ENCODE data around the gene TGFBR1. TPM values are rescaled to one million over a fixed set of nuclear protein-coding genes. Genes with fewer than 3 reads are reported as not detected.
"Not testable (repeated sequence)": the region's sequence is repeated elsewhere in the genome, so short reads cannot be mapped to it uniquely, and the experiment has no call there.

The TGFBR1 gene
- total RNA-seq, 1 donor from 2014 or later, result 138 TPM

- peaks cover 3% of the 10 kb centered on the region for H3K4me1 Mint-ChIP-seq
- Histone ChIP-seq H3F3A (ENCODE audit: low read depth) (peaks cover 16% of the 10 kb centered on the region), H3K9ac (no peak overlapping the region), H4K20me1 (ENCODE audit: low read depth) (no peaks in the 10 kb centered on the region), H3K4me3 (no peak overlapping the region), H3K27me3 (no peaks in the 10 kb centered on the region), H2AFZ (replicated peaks) (no peak overlapping the region), H3K36me3 (no peaks in the 10 kb centered on the region), H3K27ac (no peak overlapping the region), H3K79me2 (ENCODE audit: low read depth) (no peaks in the 10 kb centered on the region), H3K9me3 (ENCODE audit: low read depth) (no peaks in the 10 kb centered on the region), H3K4me1 (peaks cover 10% of the 10 kb centered on the region), H3K4me2 (no peak overlapping the region)
- TF ChIP-seq EZH2phosphoT487 (IDR thresholded peaks at IDR 0.05), result no peak
- TF ChIP-seq EZH2 (IDR thresholded peaks at IDR 0.05), result no peak
- TF ChIP-seq CTCF (IDR thresholded peaks at IDR 0.05), result no peak
- peaks cover 1% of the 10 kb centered on the region for H3K36me3 Mint-ChIP-seq
- no peak overlapping the region for H3K4me3 Mint-ChIP-seq
- peaks cover 2% of the 10 kb centered on the region for H3K27me3 Mint-ChIP-seq (ENCODE audit: insufficient read depth, low read depth)
- peaks cover 2% of the 10 kb centered on the region for H3K9me3 Mint-ChIP-seq
- no peak overlapping the region for H3K27ac Mint-ChIP-seq
- no peak for DNase-seq (ENCODE audit: low spot score)
Observed at GRCh38 chr9:99193466-99193821, 88.5 kb downstream of the TGFBR1 start.

DNA sequence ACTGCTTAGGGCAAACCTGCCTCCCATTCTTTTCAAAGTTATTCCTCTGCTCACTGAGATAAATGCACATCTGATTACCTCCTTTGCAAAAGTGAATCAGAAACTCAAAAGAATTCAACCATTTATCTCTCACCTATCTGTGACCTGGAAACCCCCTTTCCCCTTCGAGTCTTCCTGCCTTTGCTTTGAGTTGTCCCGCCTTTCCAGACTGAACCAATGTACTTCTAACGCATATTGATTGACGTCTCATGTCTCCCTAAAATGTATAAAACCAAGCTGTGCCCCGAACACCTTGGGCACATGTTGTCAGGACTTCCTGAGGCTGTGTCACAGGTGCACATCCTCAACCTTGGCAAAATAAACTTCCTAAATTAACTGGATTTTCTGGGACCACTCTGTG lies 91.6 kb downstream of the TGFBR1 start:
- peaks cover 16% of the 10 kb centered on the region for H3F3A ChIP-seq (ENCODE audit: low read depth)
- not testable (repeated sequence) for H3K27ac Mint-ChIP-seq; H3K4me3 ChIP-seq; H3K4me1 Mint-ChIP-seq; H4K20me1 ChIP-seq (ENCODE audit: low read depth); H3K36me3 Mint-ChIP-seq; H3K27me3 ChIP-seq; DNase-seq (ENCODE audit: low spot score); H3K9ac ChIP-seq; H2AFZ ChIP-seq (replicated peaks); H3K4me2 ChIP-seq; H3K27ac ChIP-seq; H3K9me3 Mint-ChIP-seq; H3K9me3 ChIP-seq (ENCODE audit: low read depth); H3K36me3 ChIP-seq; H3K4me3 Mint-ChIP-seq; H3K27me3 Mint-ChIP-seq (ENCODE audit: insufficient read depth, low read depth); H3K79me2 ChIP-seq (ENCODE audit: low read depth)
- peaks cover 14% of the 10 kb centered on the region for H3K4me1 ChIP-seq

DNA sequence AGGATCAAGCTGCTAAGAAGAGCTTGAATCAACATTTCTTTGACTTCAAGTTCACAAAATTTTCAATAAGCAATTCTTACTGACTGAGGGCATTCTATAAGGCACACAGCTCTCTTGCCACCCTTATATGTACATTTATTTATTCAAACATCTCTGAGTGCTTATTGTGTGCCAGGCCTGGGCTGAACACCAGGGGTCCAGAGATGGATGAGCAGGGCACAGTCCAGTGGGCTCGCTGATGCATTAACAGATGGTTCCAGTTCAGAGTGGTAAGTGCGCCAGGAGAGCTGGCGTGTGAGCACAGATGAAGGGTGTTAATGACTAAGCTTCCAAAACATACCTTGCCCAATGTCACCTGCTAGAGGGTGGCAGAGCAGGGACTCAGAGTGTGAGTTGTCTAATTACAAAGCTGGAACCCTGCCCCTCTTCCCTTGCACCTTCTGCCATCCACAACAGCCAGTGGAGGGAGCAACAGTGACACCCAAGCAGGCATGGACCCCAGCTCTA lies 92.3 kb downstream of the TGFBR1 start:
- H3K4me3 ChIP-seq, result no peak overlapping the region
- no peaks in the 10 kb centered on the region for H3K9me3 ChIP-seq (ENCODE audit: low read depth)
- TF ChIP-seq EZH2phosphoT487 (IDR thresholded peaks at IDR 0.05) (no peak), CTCF (IDR thresholded peaks at IDR 0.05) (no peak), EZH2 (IDR thresholded peaks at IDR 0.05) (no peak)
- H3K4me1 ChIP-seq, result peaks cover 16% of the 10 kb centered on the region
- H3K27ac ChIP-seq, result no peak overlapping the region
- H3K27me3 ChIP-seq, result no peaks in the 10 kb centered on the region
- H3K4me2 ChIP-seq, result no peak overlapping the region
- no peaks in the 10 kb centered on the region for H3K36me3 ChIP-seq
- H3K79me2 ChIP-seq (ENCODE audit: low read depth), result no peaks in the 10 kb centered on the region
- H3K4me1 Mint-ChIP-seq, result peaks cover 3% of the 10 kb centered on the region
- no peaks in the 10 kb centered on the region for H4K20me1 ChIP-seq (ENCODE audit: low read depth)
- no peaks in the 10 kb centered on the region for H3K27me3 Mint-ChIP-seq (ENCODE audit: insufficient read depth, low read depth)
- peaks cover 1% of the 10 kb centered on the region for H3K36me3 Mint-ChIP-seq
- H3K27ac Mint-ChIP-seq, result no peak overlapping the region
- no peak for DNase-seq (ENCODE audit: low spot score)
- H3K4me3 Mint-ChIP-seq, result no peak overlapping the region
- peaks cover 16% of the 10 kb centered on the region for H3F3A ChIP-seq (ENCODE audit: low read depth)
- H3K9me3 Mint-ChIP-seq, result peaks cover 2% of the 10 kb centered on the region
- H3K9ac ChIP-seq, result no peak overlapping the region
- no peak overlapping the region for H2AFZ ChIP-seq (replicated peaks)

GRCh38 chr9:99197987-99198386 lies 93.1 kb downstream of the TGFBR1 start:
- H3K27me3 ChIP-seq, result no peaks in the 10 kb centered on the region
- H3K4me3 Mint-ChIP-seq, result no peak overlapping the region
- no peaks in the 10 kb centered on the region for H4K20me1 ChIP-seq (ENCODE audit: low read depth)
- no peaks in the 10 kb centered on the region for H3K27me3 Mint-ChIP-seq (ENCODE audit: insufficient read depth, low read depth)
- H3F3A ChIP-seq (ENCODE audit: low read depth), result peaks cover 14% of the 10 kb centered on the region
- peaks cover 16% of the 10 kb centered on the region for H3K4me1 ChIP-seq
- H3K36me3 ChIP-seq, result no peaks in the 10 kb centered on the region
- no peak overlapping the region for H3K27ac ChIP-seq
- TF ChIP-seq EZH2 (IDR thresholded peaks at IDR 0.05) (no peak), EZH2phosphoT487 (IDR thresholded peaks at IDR 0.05) (no peak), CTCF (IDR thresholded peaks at IDR 0.05) (no peak)
- peak; percentile 41 for DNase-seq (ENCODE audit: low spot score)
- peaks cover 1% of the 10 kb centered on the region for H3K36me3 Mint-ChIP-seq
- H3K4me2 ChIP-seq, result no peak overlapping the region
- peak overlapping the region; percentile 64 for H2AFZ ChIP-seq (replicated peaks)
- no peak overlapping the region for H3K4me3 ChIP-seq
- no peak overlapping the region for H3K27ac Mint-ChIP-seq
- H3K4me1 Mint-ChIP-seq, result peaks cover 3% of the 10 kb centered on the region
- no peak overlapping the region for H3K9ac ChIP-seq
- H3K79me2 ChIP-seq (ENCODE audit: low read depth), result no peaks in the 10 kb centered on the region
- no peaks in the 10 kb centered on the region for H3K9me3 ChIP-seq (ENCODE audit: low read depth)
- no peaks in the 10 kb centered on the region for H3K9me3 Mint-ChIP-seq
